Stomach (tissue), 4 donors: Measurements from ENCODE around the gene EDARADD.

ENCODE experiments used
- POLR2A ChIP-seq, 4 donors: fragments of 450-650 bp; IDR thresholded peaks; one replicate each; pipeline ENCODE4 v1.6.1; 2016; ENCODE audit warnings: antibody characterized with exemption in 4 of 4, control low read depth in 2 of 4, mild to moderate bottlenecking in 1 of 4, moderate library complexity in 1 of 4
- TF ChIP-seq, protein P1 (sequence below), 7 experiments: fragments of 450-650 bp in 4 of 7; fragments of 200-600 bp in 3 of 7; sonication (generic) in 3 of 7; IDR thresholded peaks; one replicate each; pipeline ENCODE4 v1.5.1; 2016 to 2019; ENCODE audit warnings: antibody characterized with exemption in 7 of 7, control low read depth in 2 of 7, mild to moderate bottlenecking in 1 of 7

DNA sequence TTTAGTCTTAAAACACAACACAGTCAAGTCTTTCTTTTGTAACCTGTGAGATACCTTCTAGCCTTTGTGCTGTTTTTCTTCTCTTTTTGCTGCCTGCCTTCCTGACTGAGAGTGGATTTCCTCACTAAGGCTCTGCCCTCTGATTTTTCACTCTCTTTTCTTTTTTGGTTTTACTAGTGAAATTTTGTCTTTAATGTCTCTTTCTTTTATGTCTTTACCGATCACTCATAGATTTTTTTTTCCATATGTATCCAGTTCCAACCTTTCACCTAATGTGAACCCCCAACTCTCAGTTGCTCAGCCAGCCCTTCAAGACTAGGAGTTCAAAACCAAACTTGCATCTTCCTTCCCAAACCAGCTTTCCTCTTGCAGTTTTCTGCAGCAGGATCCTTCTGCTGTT, 136.2 kb downstream of the EDARADD start:
- TF ChIP-seq, protein P1, sequence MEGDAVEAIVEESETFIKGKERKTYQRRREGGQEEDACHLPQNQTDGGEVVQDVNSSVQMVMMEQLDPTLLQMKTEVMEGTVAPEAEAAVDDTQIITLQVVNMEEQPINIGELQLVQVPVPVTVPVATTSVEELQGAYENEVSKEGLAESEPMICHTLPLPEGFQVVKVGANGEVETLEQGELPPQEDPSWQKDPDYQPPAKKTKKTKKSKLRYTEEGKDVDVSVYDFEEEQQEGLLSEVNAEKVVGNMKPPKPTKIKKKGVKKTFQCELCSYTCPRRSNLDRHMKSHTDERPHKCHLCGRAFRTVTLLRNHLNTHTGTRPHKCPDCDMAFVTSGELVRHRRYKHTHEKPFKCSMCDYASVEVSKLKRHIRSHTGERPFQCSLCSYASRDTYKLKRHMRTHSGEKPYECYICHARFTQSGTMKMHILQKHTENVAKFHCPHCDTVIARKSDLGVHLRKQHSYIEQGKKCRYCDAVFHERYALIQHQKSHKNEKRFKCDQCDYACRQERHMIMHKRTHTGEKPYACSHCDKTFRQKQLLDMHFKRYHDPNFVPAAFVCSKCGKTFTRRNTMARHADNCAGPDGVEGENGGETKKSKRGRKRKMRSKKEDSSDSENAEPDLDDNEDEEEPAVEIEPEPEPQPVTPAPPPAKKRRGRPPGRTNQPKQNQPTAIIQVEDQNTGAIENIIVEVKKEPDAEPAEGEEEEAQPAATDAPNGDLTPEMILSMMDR (IDR thresholded peaks at IDR 0.05): no peak
- TF ChIP-seq POLR2A (IDR thresholded peaks at IDR 0.05): no peak
